H1 (cell line): Measurements from ENCODE around the gene RALY. TPM values are rescaled to one million over a fixed set of nuclear protein-coding genes. Genes with fewer than 3 reads are reported as not detected.

Source experiments
- CTCF ChIA-PET: fragments of 300-600 bp; sonication (Branson Sonifier 250); formaldehyde crosslinking; loops from one replicate; lab custom pipeline; 2021; ENCODE audit not compliant: partially characterized antibody; lab: Charles Lee
- POLR2A ChIA-PET: fragments of 300-600 bp; sonication (Branson Sonifier 250); formaldehyde crosslinking; loops from one replicate; lab custom pipeline; 2021; ENCODE audit warnings: inconsistent platforms; ENCODE audit not compliant: partially characterized antibody; lab: Charles Lee
- DNase-seq, 2 experiments: peaks; one replicate each; pipeline versions ENCODE4 v3.0.0 to v3.0.0-alpha.2; 2010 to 2022; ENCODE audit warnings: low spot score in 2 of 2, low read depth in 1 of 2, mixed read lengths in 1 of 2
- FAIRE-seq: peaks from 2 replicates; lab custom pipeline; 2011; peaks lifted over from hg19 to GRCh38; lab: Jason Lieb, UNC
- H2AFZ ChIP-seq: 2 replicates; pipeline ENCODE4 v1.8.1; 2012; ENCODE audit warnings: low read length, inconsistent platforms
- H2AK5ac ChIP-seq: 2 replicates; pipeline ENCODE4 v1.6.1; 2013; ENCODE audit warnings: low read depth, low read length
- H2BK120ac ChIP-seq: replicated peaks from 2 replicates; pipeline ENCODE3; 2013; ENCODE audit warnings: low read depth, low read length, inconsistent platforms
- H2BK12ac ChIP-seq: 2 replicates; pipeline ENCODE4 v1.6.1; 2013; ENCODE audit warnings: low read depth, low read length
- H2BK15ac ChIP-seq: 2 replicates; pipeline ENCODE4 v1.6.1; 2013; ENCODE audit warnings: low read length
- H2BK20ac ChIP-seq: 2 replicates; pipeline ENCODE4 v1.6.1; 2013; ENCODE audit warnings: low read length
- H2BK5ac ChIP-seq: 2 replicates; pipeline ENCODE4 v1.6.1; 2013; ENCODE audit warnings: low read depth, low read length
- H3K14ac ChIP-seq: 2 replicates; pipeline ENCODE4 v1.6.1; 2013; ENCODE audit warnings: inconsistent platforms; ENCODE audit not compliant: insufficient read length
- H3K18ac ChIP-seq: 2 replicates; pipeline ENCODE4 v1.6.1; 2013; ENCODE audit warnings: low read length; ENCODE audit errors: extremely low read depth
- H3K23ac ChIP-seq: 2 replicates; pipeline ENCODE4 v1.6.1; 2013; ENCODE audit warnings: inconsistent platforms; ENCODE audit not compliant: insufficient read length
- H3K23me2 ChIP-seq: 2 replicates; pipeline ENCODE4 v1.6.1; 2013; ENCODE audit warnings: low read depth, low read length
- H3K27ac ChIP-seq: 2 replicates; pipeline ENCODE4 v1.6.1; 2011; ENCODE audit warnings: low read depth, low read length, inconsistent platforms
- H3K27me3 ChIP-seq, 4 experiments: replicated peaks in 1 of 4; 1 replicate in 1 of 4; 2 replicates in 3 of 4; pipeline versions ENCODE4 v1.6.1 to v1.8.1; 2011 to 2013; ENCODE audit warnings: low read length in 3 of 4, mild to moderate bottlenecking in 3 of 4, inconsistent platforms in 2 of 4, mixed read lengths in 2 of 4, moderate library complexity in 1 of 4; ENCODE audit not compliant: control insufficient read depth in 3 of 4, insufficient read depth in 3 of 4; ENCODE audit errors: extremely low read depth in 1 of 4
- H3K36me3 ChIP-seq, 4 experiments: 2 replicates each; pipeline versions ENCODE4 v1.6.1 to v1.8.1; 2011 to 2013; ENCODE audit warnings: mild to moderate bottlenecking in 4 of 4, low read length in 3 of 4, moderate library complexity in 2 of 4, control low read depth in 1 of 4, inconsistent platforms in 1 of 4; ENCODE audit not compliant: insufficient read depth in 4 of 4, control insufficient read depth in 2 of 4
- H3K4ac ChIP-seq: replicated peaks from 2 replicates; pipeline ENCODE3; 2013; ENCODE audit warnings: low read length, low read depth, mixed read lengths, inconsistent platforms; ENCODE audit not compliant: insufficient read length
- H3K4me1 ChIP-seq, 4 experiments: replicated peaks in 1 of 4; 1 replicate in 1 of 4; 2 replicates in 3 of 4; pipeline versions ENCODE4 v1.6.1 to v1.8.1; 2011 to 2013; ENCODE audit warnings: low read length in 3 of 4, inconsistent platforms in 2 of 4, mixed read lengths in 1 of 4; ENCODE audit not compliant: insufficient read depth in 4 of 4, control insufficient read depth in 3 of 4
- H3K4me2 ChIP-seq, 2 experiments: 2 replicates each; pipeline versions ENCODE4 v1.6.1 to v1.8.1; 2011 to 2013; ENCODE audit warnings: low read depth in 2 of 2, low read length in 2 of 2, control low read depth in 1 of 2, inconsistent platforms in 1 of 2, mild to moderate bottlenecking in 1 of 2; ENCODE audit not compliant: insufficient read depth in 1 of 2
- H3K4me3 ChIP-seq, 4 experiments: fragments of 200-600, 300-600 bp in 1 of 4; sonication (generic), shearing (Covaris generic), sonication (Bioruptor Twin) in 1 of 4; 2 replicates each; pipeline versions ENCODE4 v1.5.1 to v1.8.1; 2011 to 2016; ENCODE audit warnings: low read length in 4 of 4, low read depth in 3 of 4, control low read depth in 2 of 4, inconsistent platforms in 2 of 4, mild to moderate bottlenecking in 2 of 4, mixed read lengths in 1 of 4, moderate library complexity in 1 of 4; ENCODE audit not compliant: insufficient read depth in 2 of 4; ENCODE audit errors: extremely low read depth in 1 of 4
- H3K56ac ChIP-seq: replicated peaks from 2 replicates; pipeline ENCODE3; 2013; ENCODE audit warnings: low read depth, mild to moderate bottlenecking, mixed read lengths, low read length, inconsistent platforms; ENCODE audit not compliant: insufficient read length
- H3K79me1 ChIP-seq: 2 replicates; pipeline ENCODE4 v1.6.1; 2013; ENCODE audit warnings: low read depth, low read length, control low read depth
- H3K79me2 ChIP-seq, 2 experiments: 2 replicates each; pipeline versions ENCODE4 v1.6.1 to v1.8.1; 2012 to 2013; ENCODE audit warnings: low read length in 2 of 2, mild to moderate bottlenecking in 2 of 2, inconsistent platforms in 1 of 2; ENCODE audit not compliant: insufficient read depth in 2 of 2, control insufficient read depth in 1 of 2
- H3K9ac ChIP-seq, 4 experiments: replicated peaks in 1 of 4; 1 replicate in 1 of 4; 2 replicates in 3 of 4; pipeline versions ENCODE4 v1.6.1 to v1.8.1; 2011 to 2013; ENCODE audit warnings: low read depth in 3 of 4, low read length in 3 of 4, control low read depth in 2 of 4, mild to moderate bottlenecking in 2 of 4, moderate library complexity in 2 of 4, inconsistent platforms in 1 of 4; ENCODE audit errors: extremely low read depth in 1 of 4
- H3K9me3 ChIP-seq, 2 experiments: 2 replicates each; pipeline versions ENCODE4 v1.6.1 to v1.8.1; 2012 to 2013; ENCODE audit warnings: mild to moderate bottlenecking in 2 of 2, moderate library complexity in 2 of 2, control low read depth in 1 of 2, inconsistent platforms in 1 of 2, low read depth in 1 of 2, low read length in 1 of 2, mixed read lengths in 1 of 2; ENCODE audit not compliant: insufficient read depth in 2 of 2
- H4K20me1 ChIP-seq, 2 experiments: replicated peaks in 1 of 2; 2 replicates each; pipeline versions ENCODE3 to v1.8.1; 2011 to 2013; ENCODE audit warnings: inconsistent platforms in 2 of 2, low read length in 2 of 2, mild to moderate bottlenecking in 1 of 2; ENCODE audit not compliant: insufficient read depth in 2 of 2, control insufficient read depth in 1 of 2
- H4K5ac ChIP-seq: 2 replicates; pipeline ENCODE4 v1.6.1; 2013; ENCODE audit warnings: low read length, low read depth, mixed read lengths, inconsistent platforms; ENCODE audit not compliant: insufficient read length
- H4K8ac ChIP-seq: 2 replicates; pipeline ENCODE4 v1.8.0; 2013; ENCODE audit warnings: mild to moderate bottlenecking, moderate library complexity, low read length, inconsistent platforms; ENCODE audit not compliant: insufficient read depth; ENCODE audit errors: extremely low read depth
- H4K91ac ChIP-seq: replicated peaks from 2 replicates; pipeline ENCODE3; 2013; ENCODE audit warnings: low read length, mixed read lengths, inconsistent platforms; ENCODE audit not compliant: insufficient read length
- CEBPB ChIP-seq: IDR thresholded peaks from 2 replicates; pipeline ENCODE4 v1.6.1; 2012; ENCODE audit warnings: low read depth, low read length
- CHD1 ChIP-seq: IDR thresholded peaks from 2 replicates; pipeline ENCODE4 v1.6.1; 2012; ENCODE audit warnings: low read depth, low read length, improper control_type of control experiment
- CHD2 ChIP-seq: IDR thresholded peaks from 2 replicates; pipeline ENCODE4 v1.6.1; 2012; ENCODE audit warnings: low read length, improper control_type of control experiment
- EP300 ChIP-seq, 2 experiments: IDR thresholded peaks; 1 replicate in 1 of 2; 2 replicates in 1 of 2; pipeline ENCODE4 v1.6.1; 2011 to 2012; ENCODE audit warnings: low read depth in 2 of 2, low read length in 2 of 2, mild to moderate bottlenecking in 2 of 2, borderline replicate concordance in 1 of 2, inconsistent platforms in 1 of 2, moderate library complexity in 1 of 2
- KDM1A ChIP-seq: fragments of 200-600, 300-600 bp; sonication (generic); IDR thresholded peaks from 2 replicates; pipeline ENCODE4 v1.7.1; 2016; ENCODE audit warnings: mild to moderate bottlenecking, low read length, borderline replicate concordance
- KDM5A ChIP-seq: fragments of 200-600 bp; IDR thresholded peaks from 2 replicates; pipeline ENCODE4 v1.7.1; 2012; ENCODE audit warnings: mild to moderate bottlenecking, low read length, inconsistent platforms, mixed read lengths
- PHF8 ChIP-seq: fragments of 200-600 bp; sonication (generic); conservative IDR thresholded peaks from 2 replicates; pipeline ENCODE4 v1.7.1; 2012; ENCODE audit warnings: low read depth, mild to moderate bottlenecking, inconsistent platforms, low read length, moderate library complexity
- POLR2A ChIP-seq, 2 experiments: IDR thresholded peaks; 1 replicate in 1 of 2; 2 replicates in 1 of 2; pipeline ENCODE4 v1.6.1; 2011; ENCODE audit warnings: low read depth in 2 of 2, low read length in 2 of 2, mild to moderate bottlenecking in 2 of 2; ENCODE audit errors: control extremely low read depth in 1 of 2
- POU5F1 ChIP-seq: IDR thresholded peaks from 2 replicates; pipeline ENCODE4 v1.6.1; 2011; ENCODE audit warnings: low read depth, mild to moderate bottlenecking, low read length, moderate library complexity
- RNF2 ChIP-seq: fragments of 200-900, 300-1000 bp; sonication (generic); IDR thresholded peaks from 2 replicates; pipeline ENCODE4 v1.7.1; 2016; ENCODE audit warnings: borderline replicate concordance, low read depth, mild to moderate bottlenecking, antibody characterized with exemption, low read length; ENCODE audit not compliant: poor library complexity, severe bottlenecking; ENCODE audit errors: missing control alignments
- SIN3A ChIP-seq, 2 experiments: IDR thresholded peaks in 1 of 2; conservative IDR thresholded peaks in 1 of 2; 2 replicates each; pipeline ENCODE4 v1.6.1; 2011 to 2012; ENCODE audit warnings: low read length in 2 of 2, improper control_type of control experiment in 1 of 2, low read depth in 1 of 2, mild to moderate bottlenecking in 1 of 2
- SP2 ChIP-seq: IDR thresholded peaks from 2 replicates; pipeline ENCODE4 v1.6.1; 2012; ENCODE audit warnings: mild to moderate bottlenecking, low read length, inconsistent platforms
- SUZ12 ChIP-seq: fragments of 200-600 bp; sonication (generic); IDR thresholded peaks from 2 replicates; pipeline ENCODE4 v1.6.1; 2012; ENCODE audit warnings: mild to moderate bottlenecking, inconsistent platforms, low read length, moderate library complexity, mixed read lengths
- TAF1 ChIP-seq: IDR thresholded peaks from 2 replicates; pipeline ENCODE4 v1.6.1; 2011; ENCODE audit warnings: mild to moderate bottlenecking, low read depth, low read length
- ZNF274 ChIP-seq: IDR thresholded peaks from 2 replicates; pipeline ENCODE4 v1.7.0; 2012; ENCODE audit warnings: low read length, borderline replicate concordance; ENCODE audit errors: extremely low read depth
- WGBS, 2 experiments: shearing (Covaris generic) in 1 of 2; methylation state at CpG; one replicate each; pipeline versions ENCODE4 v1.1.6 to v1.1.7; 2013 to 2015; ENCODE audit warnings: low lambda C conversion rate in 2 of 2, mixed read lengths in 2 of 2, inconsistent platforms in 1 of 2, low coverage in 1 of 2, missing lambda C conversion rate in 1 of 2; ENCODE audit not compliant: insufficient replicate concordance in 2 of 2, insufficient coverage in 1 of 2, insufficient read length in 1 of 2; ENCODE audit errors: extremely low coverage in 1 of 2, missing lambda C conversion rate in 1 of 2; 5-methylcytosine and 5-hydroxymethylcytosine counted together
- polyA plus RNA-seq, 7 experiments: library from polyadenylated mRNA; depleted of rRNA in 3 of 7; stranded (reverse) in 5 of 7; unstranded in 2 of 7; fragments of >200 nt in 5 of 7; fragments of 200-250 nt in 2 of 7; gene quantifications; 1 replicate in 5 of 7; 2 replicates in 1 of 7; 4 replicates in 1 of 7; pipeline versions ENCODE4 v1.2.1 to v1.2.3, GENCODE V29; 2011 to 2013; ENCODE audit warnings: missing spikeins in 2 of 7, mixed read lengths in 2 of 7
- total RNA-seq: library from RNA; stranded (reverse); fragmentation: NEBNext Ultra II Directional; extraction: Animal tissue kit (Norgen Biotek cat#: 25700); gene quantifications from 2 replicates; pipeline ENCODE4 v1.2.1, GENCODE V29; 2021

The RALY gene
- total and polyA plus RNA-seq, 2 of the 8 experiments (the other 6 are each of a cell fraction or from before 2014, with no cell fraction given) = 133 to 148 TPM

DNA sequence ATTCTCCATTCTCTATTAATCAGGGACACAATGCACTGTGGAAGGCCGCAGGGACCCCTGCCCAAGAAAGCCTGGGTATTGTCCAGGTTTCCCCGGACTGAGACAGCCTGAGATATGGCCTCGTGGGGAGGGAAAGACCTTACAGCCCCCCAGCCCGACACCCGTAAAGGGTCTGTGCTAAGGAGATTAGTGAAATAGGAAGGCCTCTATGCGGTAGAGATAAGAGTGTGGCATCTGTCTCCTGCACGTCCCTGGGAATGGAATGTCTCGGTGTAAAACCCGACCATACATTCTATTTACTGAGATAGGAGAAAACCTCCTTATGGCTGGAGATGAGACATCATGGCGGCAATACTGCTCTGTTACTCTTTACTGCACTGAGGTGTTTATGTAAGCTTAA lies 134.1 kb downstream of the RALY start:
- no peaks in the 10 kb centered on the region for H3K4me1 ChIP-seq
- no peak overlapping the region for H3K18ac ChIP-seq
- no peak overlapping the region for H3K4me3 ChIP-seq
- H3K79me1 ChIP-seq = no peaks in the 10 kb centered on the region
- no peak overlapping the region for H3K9ac ChIP-seq
- H3K23ac ChIP-seq = no peak overlapping the region
- H3K36me3 ChIP-seq = no peaks in the 10 kb centered on the region; a peak in 1 of 8 replicates
- no peak overlapping the region for H4K5ac ChIP-seq
- H3K79me2 ChIP-seq = no peaks in the 10 kb centered on the region
- no peaks in the 10 kb centered on the region for H3K23me2 ChIP-seq
- no peak overlapping the region for H2BK120ac ChIP-seq
- H2BK12ac ChIP-seq = no peak overlapping the region
- no peak overlapping the region for H3K4ac ChIP-seq
- no peak overlapping the region for H2BK20ac ChIP-seq
- ChIA-PET POLR2A (interaction anchor here (3.1 kb wide), 1 partner anchor 16 kb away, joined by 9 read pairs; the partner anchor contains the start of gene EIF2S2), CTCF (interaction anchor here (2.3 kb wide), 1 partner anchor 10 kb away, joined by 7 read pairs; no protein-coding TSS in a partner anchor)
- H2AK5ac ChIP-seq = no peak overlapping the region
- H3K4me2 ChIP-seq = no peak overlapping the region
- no peak overlapping the region for H2BK15ac ChIP-seq
- no peak overlapping the region for H4K91ac ChIP-seq
- DNase-seq = no peak
- no peak overlapping the region for H4K8ac ChIP-seq
- H3K9me3 ChIP-seq = peaks cover 0 to 10% of the 10 kb centered on the region in 2 experiments; a peak in 1 of 4 replicates
- H4K20me1 ChIP-seq = no peaks in the 10 kb centered on the region
- FAIRE-seq = no peak
- no peak overlapping the region for H3K14ac ChIP-seq
- no peaks in the 10 kb centered on the region; a peak in 1 of 7 replicates for H3K27me3 ChIP-seq
- H3K56ac ChIP-seq = no peak overlapping the region
- H3K27ac ChIP-seq = no peak overlapping the region
- no peak overlapping the region for H2AFZ ChIP-seq
- 80% methylated on average over 10 of the region's 10 CpGs; no CpG with 5 or more reads in 1 of the 2 experiments for WGBS, 2 experiments
- no peak overlapping the region for H2BK5ac ChIP-seq
- TF ChIP-seq CEBPB = no peak
- TF ChIP-seq SIN3A (conservative IDR thresholded peaks at IDR 0.05 in 1 of 2, IDR thresholded peaks at IDR 0.05 in 1 of 2; ENCODE audit: low read depth in 1 of 2, low read length in 2 of 2) = no peak
- no peak for TF ChIP-seq PHF8
- TF ChIP-seq TAF1 = no peak
- TF ChIP-seq SUZ12 = no peak
- no peak for TF ChIP-seq CHD2
- TF ChIP-seq POLR2A (IDR thresholded peaks at IDR 0.05; ENCODE audit: control extremely low read depth in 1 of 2, low read depth in 2 of 2, low read length in 2 of 2) = no peak
- TF ChIP-seq RNF2 = no peak
- no peak for TF ChIP-seq KDM5A
- TF ChIP-seq SP2 = no peak
- TF ChIP-seq KDM1A = no peak
- no peak for TF ChIP-seq EP300 (IDR thresholded peaks at IDR 0.05; ENCODE audit: borderline replicate concordance in 1 of 2, low read depth in 2 of 2, low read length in 2 of 2)
- no peak for TF ChIP-seq POU5F1
- TF ChIP-seq ZNF274 = no peak
- TF ChIP-seq CHD1 = no peak
